Neural crest cell (in vitro differentiated cells): Measurements from ENCODE around the gene PREX1. TPM values are rescaled to one million over a fixed set of nuclear protein-coding genes. Genes with fewer than 3 reads are reported as not detected.

Experiments used
- DNase-seq: peaks from one replicate; pipeline ENCODE4 v3.0.0; 2021; ENCODE audit warnings: low read depth, mixed read lengths, low spot score
- H3K27ac Mint-ChIP-seq: one replicate; pipeline ENCODE4 v1.8.0; 2021; ENCODE audit warnings: mild to moderate bottlenecking, mixed read lengths; ENCODE audit not compliant: unreplicated experiment
- H3K27me3 Mint-ChIP-seq: 2 replicates; pipeline ENCODE4 v1.8.0; 2021; ENCODE audit warnings: low read depth, mild to moderate bottlenecking, mixed read lengths
- H3K36me3 Mint-ChIP-seq: 2 replicates; pipeline ENCODE4 v1.8.0; 2021; ENCODE audit warnings: low read depth, mild to moderate bottlenecking, mixed read lengths
- H3K4me1 Mint-ChIP-seq: 2 replicates; pipeline ENCODE4 v1.8.0; 2021; ENCODE audit warnings: mixed read lengths
- H3K4me3 Mint-ChIP-seq: one replicate; pipeline ENCODE4 v1.8.0; 2021; ENCODE audit warnings: mild to moderate bottlenecking, mixed read lengths
- H3K9me3 Mint-ChIP-seq: 2 replicates; pipeline ENCODE4 v1.8.0; 2021; ENCODE audit warnings: mixed read lengths
- CTCF ChIP-seq: fragments of 200-600 bp; sonication (generic); conservative IDR thresholded peaks from 2 replicates; pipeline ENCODE4 v1.5.0; 2021; ENCODE audit warnings: antibody characterized with exemption, mild to moderate bottlenecking
- total RNA-seq: library from RNA; stranded (reverse); gene quantifications from 2 replicates; pipeline ENCODE4 v1.2.1, GENCODE V29; 2021

Gene PREX1
- total RNA-seq, 1 donor from 2014 or later = 72.4 TPM

GRCh38 chr20:48653706-48654051 is 174.1 kb downstream of the PREX1 start:
- no peaks in the 10 kb centered on the region for H3K9me3 Mint-ChIP-seq
- H3K27ac Mint-ChIP-seq = no peak overlapping the region
- no peak for DNase-seq
- H3K36me3 Mint-ChIP-seq = peaks cover 14% of the 10 kb centered on the region
- peaks cover 11% of the 10 kb centered on the region for H3K4me1 Mint-ChIP-seq
- H3K27me3 Mint-ChIP-seq = no peaks in the 10 kb centered on the region
- H3K4me3 Mint-ChIP-seq = no peak overlapping the region
- no peak for TF ChIP-seq CTCF

- Mint-ChIP-seq H3K27me3 (no peaks in the 10 kb centered on the region), H3K9me3 (no peaks in the 10 kb centered on the region), H3K4me3 (no peak overlapping the region), H3K27ac (no peak overlapping the region), H3K4me1 (peaks cover 6% of the 10 kb centered on the region), H3K36me3 (peaks cover 14% of the 10 kb centered on the region)
- DNase-seq = no peak
- no peak for TF ChIP-seq CTCF
These were observed 174.7 kb downstream of the PREX1 start for GRCh38 chr20:48652961-48653705.

GRCh38 chr20:48651960-48652359 is 175.8 kb downstream of the PREX1 start:
- H3K4me1 Mint-ChIP-seq = no peaks in the 10 kb centered on the region
- H3K27ac Mint-ChIP-seq = no peak overlapping the region
- H3K27me3 Mint-ChIP-seq = no peaks in the 10 kb centered on the region
- H3K4me3 Mint-ChIP-seq = no peak overlapping the region
- H3K36me3 Mint-ChIP-seq = peaks cover 13% of the 10 kb centered on the region
- TF ChIP-seq CTCF = no peak
- no peaks in the 10 kb centered on the region for H3K9me3 Mint-ChIP-seq
- no peak for DNase-seq

- no peak overlapping the region for H3K27ac Mint-ChIP-seq
- H3K4me1 Mint-ChIP-seq = no peaks in the 10 kb centered on the region
- DNase-seq = no peak
- H3K4me3 Mint-ChIP-seq = no peak overlapping the region
- no peaks in the 10 kb centered on the region for H3K9me3 Mint-ChIP-seq
- no peaks in the 10 kb centered on the region for H3K27me3 Mint-ChIP-seq
- TF ChIP-seq CTCF = no peak
- peaks cover 9% of the 10 kb centered on the region for H3K36me3 Mint-ChIP-seq
These were observed 176.5 kb downstream of the PREX1 start for GRCh38 chr20:48651271-48651670.

- DNase-seq = no peak
- Mint-ChIP-seq H3K4me3 (no peak overlapping the region), H3K9me3 (no peaks in the 10 kb centered on the region), H3K27ac (no peak overlapping the region), H3K36me3 (peaks cover 9% of the 10 kb centered on the region), H3K4me1 (no peaks in the 10 kb centered on the region), H3K27me3 (no peaks in the 10 kb centered on the region)
- no peak for TF ChIP-seq CTCF
These were observed 177.9 kb downstream of the PREX1 start for GRCh38 chr20:48649868-48650267.
